NCI-H2227 (cell line): ENCODE results near the gene TMEM150A.
"Not testable (repeated sequence)": the region's sequence is repeated elsewhere in the genome, so short reads cannot be mapped to it uniquely, and the experiment has no call there.

Experiments
- DNase-seq: peaks from one replicate; lab custom pipeline; 2025; ENCODE audit not compliant: unreplicated experiment; lab: John Stamatoyannopoulos, UW

The TMEM150A gene, protein sequence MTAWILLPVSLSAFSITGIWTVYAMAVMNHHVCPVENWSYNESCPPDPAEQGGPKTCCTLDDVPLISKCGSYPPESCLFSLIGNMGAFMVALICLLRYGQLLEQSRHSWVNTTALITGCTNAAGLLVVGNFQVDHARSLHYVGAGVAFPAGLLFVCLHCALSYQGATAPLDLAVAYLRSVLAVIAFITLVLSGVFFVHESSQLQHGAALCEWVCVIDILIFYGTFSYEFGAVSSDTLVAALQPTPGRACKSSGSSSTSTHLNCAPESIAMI

DNA sequence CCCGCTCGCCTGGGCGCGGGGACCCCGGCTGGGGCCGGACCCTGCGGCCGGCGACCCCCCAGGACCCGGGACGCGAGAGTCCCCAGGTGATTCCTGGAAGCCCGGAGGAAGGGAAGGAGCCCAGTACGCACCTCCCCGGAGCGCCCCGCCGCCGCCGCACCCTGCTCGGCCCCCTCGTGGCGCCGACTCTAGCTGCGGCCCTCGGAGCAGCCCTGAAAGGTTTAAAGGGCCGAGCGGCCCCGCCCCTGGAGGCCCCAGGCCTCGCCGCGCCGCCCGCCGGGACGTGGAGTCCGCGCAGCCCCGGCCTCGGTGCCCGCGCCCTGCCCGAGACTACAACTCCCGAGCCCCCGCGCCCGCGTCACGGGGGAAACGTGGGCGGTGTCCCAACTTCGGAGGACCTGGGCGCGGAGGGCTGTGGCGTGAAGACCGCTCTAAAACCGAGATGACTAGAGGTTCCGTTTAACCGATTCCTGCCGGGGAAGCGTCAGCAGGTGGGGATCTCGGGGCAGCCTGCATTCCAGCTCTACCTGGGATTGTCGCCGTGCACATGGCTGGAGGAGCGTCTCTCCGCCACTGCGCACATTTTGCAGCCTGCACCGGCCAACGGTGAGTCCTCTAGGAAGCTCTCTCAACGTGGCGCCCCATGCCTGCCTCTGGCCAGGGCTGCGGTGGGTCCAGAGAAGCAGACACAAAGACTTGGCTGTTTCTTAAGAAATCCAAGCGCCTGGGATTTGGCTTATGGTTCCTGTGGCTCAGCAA is at the start of gene TMEM150A:
Gene TMEM150A, minus strand, starts transcription at position 223 of the 759 bp plus-strand sequence. CDS start 750 bp downstream, outside the sequence.
- DNase-seq: peak; percentile 96

DNA sequence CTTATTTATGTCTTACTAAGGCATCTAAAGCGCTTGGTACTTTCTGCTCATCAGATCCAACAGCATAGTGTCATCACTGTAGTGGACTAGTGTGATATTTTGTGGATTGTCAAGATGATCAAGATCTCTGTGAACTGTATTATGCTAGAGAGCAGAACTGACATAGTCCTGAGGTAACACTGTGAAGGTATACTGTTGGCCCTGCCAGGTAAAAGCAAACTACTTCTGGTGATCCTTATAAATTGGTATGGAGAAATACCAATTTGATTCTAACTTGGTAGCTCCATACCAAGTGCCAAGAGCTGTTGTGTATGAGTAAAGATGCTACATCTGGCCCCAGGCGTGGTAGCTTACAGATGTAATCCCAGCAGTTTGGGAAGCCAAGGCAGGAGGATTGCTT is 49.6 kb upstream of the TMEM150A start:
- DNase-seq: no peak

- DNase-seq: no peak
Observed at GRCh38 chr2:85651097-85651496, 48.6 kb upstream of the TMEM150A start.

- no peak for DNase-seq
Observed at GRCh38 chr2:85650456-85650855, 48.0 kb upstream of the TMEM150A start.

- no peak for DNase-seq
Observed at GRCh38 chr2:85649201-85650190, 47.0 kb upstream of the TMEM150A start.

GRCh38 chr2:85648619-85649018 is 46.1 kb upstream of the TMEM150A start:
- DNase-seq: peak; percentile 19

GRCh38 chr2:85647823-85648526 is 45.5 kb upstream of the TMEM150A start:
- DNase-seq: no peak

DNA sequence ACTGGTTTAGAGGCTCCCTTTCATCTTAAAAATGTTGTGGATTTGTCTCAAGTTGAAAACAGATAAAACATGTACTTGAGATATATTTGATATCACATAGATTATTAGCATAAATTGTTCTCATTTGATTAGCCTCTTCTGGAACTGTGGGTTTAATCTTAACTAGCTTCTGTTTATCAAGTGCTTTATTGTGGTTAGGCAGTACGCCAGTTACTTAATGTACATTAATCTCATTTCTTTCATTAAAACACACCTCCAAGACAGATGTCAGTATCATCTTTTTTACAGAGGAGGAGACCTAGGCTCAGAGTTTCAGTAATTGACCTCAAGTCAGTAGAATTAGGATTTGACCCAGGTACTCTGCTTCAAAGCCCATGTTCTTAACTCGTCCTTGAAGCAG is 43.7 kb upstream of the TMEM150A start:
- DNase-seq: no peak

GRCh38 chr2:85644909-85645308 is 42.4 kb upstream of the TMEM150A start:
- no peak for DNase-seq

DNA sequence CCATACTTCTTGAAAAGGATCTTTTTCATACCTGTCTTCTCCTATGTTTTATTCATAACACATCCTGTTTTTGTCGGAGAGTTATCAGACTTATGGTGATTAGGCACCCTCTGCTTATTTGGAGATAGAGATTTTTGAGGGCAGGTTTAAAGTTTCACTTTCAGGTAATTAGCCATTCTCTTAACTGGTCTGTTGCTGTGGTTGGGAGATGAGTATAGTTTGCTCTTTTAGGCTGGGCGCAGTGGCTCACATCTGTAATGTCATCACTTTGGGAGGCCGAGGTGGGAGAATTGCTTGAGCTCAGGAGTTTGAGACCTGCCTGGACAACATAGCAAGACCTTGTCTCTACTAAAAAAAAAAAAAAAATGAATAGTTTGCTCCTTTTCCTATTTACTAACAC is 40.2 kb upstream of the TMEM150A start:
- no peak for DNase-seq

DNA sequence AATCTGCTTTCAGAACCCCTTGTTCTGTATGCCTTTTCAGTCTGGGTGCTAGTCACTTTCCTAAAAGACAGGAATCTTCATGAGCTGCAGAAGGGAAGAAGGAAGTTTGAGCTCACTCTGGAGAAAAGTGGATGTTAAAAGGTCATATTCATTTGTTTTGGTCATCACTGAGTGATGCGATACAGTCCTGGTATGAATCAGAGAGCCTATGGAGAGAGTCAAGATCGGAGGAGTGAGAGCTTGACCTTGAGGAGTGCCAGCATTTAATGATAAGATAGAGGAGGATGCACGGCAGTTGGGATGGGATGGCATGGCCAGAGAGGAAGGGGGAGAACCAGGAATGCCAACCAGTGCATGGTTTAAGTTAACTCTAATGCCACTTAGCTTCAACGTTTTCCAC is 33.1 kb upstream of the TMEM150A start:
- DNase-seq: no peak

GRCh38 chr2:85635011-85635410 is 32.5 kb upstream of the TMEM150A start:
- DNase-seq: no peak

DNA sequence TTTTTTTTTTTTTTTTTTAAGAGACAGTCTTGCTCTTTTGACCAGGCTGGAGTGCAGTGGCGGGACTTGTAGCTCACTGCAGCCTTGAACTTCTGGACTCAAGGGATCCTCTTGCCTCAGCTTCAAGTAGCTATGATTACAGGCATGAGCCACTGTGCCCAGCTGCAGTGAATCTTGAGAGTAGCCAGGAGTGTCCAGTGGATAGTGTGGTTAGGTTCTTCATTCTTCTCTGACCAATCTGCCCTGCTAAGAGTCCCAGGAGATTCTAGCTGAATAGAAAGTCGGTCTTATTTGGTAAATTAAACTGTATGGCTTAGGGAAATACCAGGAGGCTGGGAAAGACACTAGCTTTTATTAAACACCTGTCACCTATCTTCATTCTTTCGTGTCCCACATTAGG is 28.8 kb upstream of the TMEM150A start:
- DNase-seq: no peak

- DNase-seq: no peak
Observed at GRCh38 chr2:85628658-85629057, 26.2 kb upstream of the TMEM150A start.

DNA sequence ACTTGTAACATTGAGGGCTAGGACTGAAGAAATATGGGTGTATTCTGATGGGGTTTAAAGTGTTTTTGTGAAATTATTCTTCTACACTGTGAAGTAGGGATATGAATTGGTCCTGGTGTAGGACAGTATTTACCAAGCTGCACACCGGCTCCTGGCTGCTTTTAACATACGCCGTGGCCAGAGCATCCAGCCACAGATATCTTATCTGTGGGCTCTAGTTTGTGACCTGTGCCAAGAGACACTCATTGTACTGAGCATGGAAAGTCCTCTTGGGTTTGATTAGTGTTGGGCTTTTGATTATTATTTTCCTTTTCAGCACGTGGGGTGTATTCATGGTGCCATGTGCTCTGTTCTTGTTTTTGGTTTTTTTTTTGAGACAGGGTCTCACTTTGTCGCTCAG is 21.5 kb upstream of the TMEM150A start:
- DNase-seq: no peak

DNA sequence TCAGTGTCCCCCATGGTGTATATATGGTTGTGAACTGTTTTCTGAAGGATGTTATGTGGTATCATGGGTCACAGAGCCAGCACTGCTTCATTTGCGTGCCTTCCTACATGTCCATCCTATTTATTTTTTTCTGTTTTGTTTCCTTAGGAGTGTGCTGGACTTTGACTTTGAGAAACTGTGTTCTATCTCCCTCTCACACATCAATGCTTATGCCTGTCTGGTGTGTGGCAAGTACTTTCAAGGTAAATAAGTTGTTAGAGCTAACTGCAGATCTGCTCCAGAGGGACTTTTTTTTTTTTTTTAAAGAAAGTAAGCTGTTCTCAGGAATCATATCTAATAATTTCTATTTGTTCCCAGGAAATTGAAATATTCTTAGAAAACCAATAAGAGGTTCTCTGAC is 18.8 kb upstream of the TMEM150A start:
- no peak for DNase-seq

GRCh38 chr2:85619617-85620016 is 17.1 kb upstream of the TMEM150A start:
- DNase-seq: no peak

GRCh38 chr2:85617723-85618122 is 15.2 kb upstream of the TMEM150A start:
- not testable (repeated sequence) for DNase-seq

DNA sequence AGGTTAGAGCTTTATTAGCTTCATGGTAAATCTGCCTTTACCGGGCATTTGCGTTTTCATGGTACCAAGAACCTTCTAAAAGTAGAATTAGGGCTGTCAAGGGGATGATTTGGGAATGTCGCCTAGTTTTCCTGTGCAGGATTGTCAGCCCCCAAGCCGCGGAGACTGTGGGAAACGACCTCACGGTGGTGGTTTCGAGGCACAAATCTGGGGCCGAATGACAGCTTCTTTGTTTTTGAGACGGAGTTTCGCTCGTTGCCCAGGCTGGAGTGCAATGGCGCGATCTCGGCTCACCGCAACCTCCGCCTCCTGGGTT is 12.9 kb upstream of the TMEM150A start:
- no peak for DNase-seq

GRCh38 chr2:85614757-85615156 is 12.3 kb upstream of the TMEM150A start:
- DNase-seq: not testable (repeated sequence)
